GM12892 (cell line): ENCODE data around the gene CALR.

Experiments
- POLR2A ChIP-seq: IDR thresholded peaks from 2 replicates; pipeline ENCODE4 v1.6.1; 2011; ENCODE audit warnings: low read depth, low read length, control low read depth
- POLR2AphosphoS5 ChIP-seq: IDR thresholded peaks from 2 replicates; pipeline ENCODE4 v1.6.1; 2011; ENCODE audit warnings: low read depth, low read length, control low read depth
- TAF1 ChIP-seq: IDR thresholded peaks from 2 replicates; pipeline ENCODE4 v1.6.1; 2011; ENCODE audit warnings: low read depth, mild to moderate bottlenecking, control low read depth, low read length, borderline replicate concordance

- no peak for TF ChIP-seq POLR2A
- TF ChIP-seq POLR2AphosphoS5 = no peak
- no peak for TF ChIP-seq TAF1
Observed at GRCh38 chr19:12990431-12990830, 52.0 kb downstream of the CALR start.
